ENCODE measurements around the gene LEF1.
A peak's percentile ranks its signal among the peaks of the same experiment; 100 is the strongest.

LEF1 gene

GRCh38 chr4:108174856-108175255 is 6.1 kb upstream of the LEF1 start:
- DNase-seq, result no peak

- DNase-seq, result no peak
Measured at GRCh38 chr4:108173599-108174057, 4.9 kb upstream of the LEF1 start.

GRCh38 chr4:108172753-108173598 is 4.2 kb upstream of the LEF1 start:
- peak; percentile 63 for DNase-seq

GRCh38 chr4:108172231-108172752 is 3.6 kb upstream of the LEF1 start:
- DNase-seq, result no peak

GRCh38 chr4:108171339-108172230 is 2.9 kb upstream of the LEF1 start:
- peak; percentile 65 for DNase-seq

GRCh38 chr4:108170631-108171338 is 2.1 kb upstream of the LEF1 start:
- no peak for DNase-seq

GRCh38 chr4:108169664-108170063 is 932 bp upstream of the LEF1 start:
- no peak for DNase-seq

GRCh38 chr4:108168160-108168670 is 517 bp downstream of the LEF1 start:
- peak; percentile 38 for DNase-seq

GRCh38 chr4:108166441-108167315 is 2.1 kb downstream of the LEF1 start:
- DNase-seq, result peak; percentile 59

GRCh38 chr4:108166038-108166437 is 2.7 kb downstream of the LEF1 start:
- DNase-seq, result peak; percentile 55

- peak; percentile 43 for DNase-seq
Measured at GRCh38 chr4:108165586-108165985, 3.1 kb downstream of the LEF1 start.

GRCh38 chr4:108163351-108163750 is 5.4 kb downstream of the LEF1 start:
- no peak for DNase-seq

GRCh38 chr4:108160741-108161352 is 7.9 kb downstream of the LEF1 start:
- peak; percentile 56 for DNase-seq

GRCh38 chr4:108159845-108160244 is 8.9 kb downstream of the LEF1 start:
- DNase-seq, result peak; percentile 24

- no peak for DNase-seq
Measured at GRCh38 chr4:108157655-108158054, 11.1 kb downstream of the LEF1 start.

GRCh38 chr4:108156391-108156790 is 12.3 kb downstream of the LEF1 start:
- no peak for DNase-seq

- DNase-seq, result peak; percentile 32
Measured at GRCh38 chr4:108155373-108155772, 13.4 kb downstream of the LEF1 start.

GRCh38 chr4:108152980-108153379 is 15.8 kb downstream of the LEF1 start:
- no peak for DNase-seq

GRCh38 chr4:108149588-108150380 is 18.9 kb downstream of the LEF1 start:
- no peak for DNase-seq

GRCh38 chr4:108148316-108148715 is 20.4 kb downstream of the LEF1 start:
- DNase-seq, result no peak

Data from CD4-positive, alpha-beta T cell treated with Interleukin-17A for 1 hour (primary cell).